K562 (cell line): ENCODE results near the gene AGFG2. TPM values are rescaled to one million over a fixed set of nuclear protein-coding genes. Genes with fewer than 3 reads are reported as not detected.

Source experiments
- ADNP ChIP-seq: fragments of 200-800 bp; sonication (Bioruptor generic); IDR thresholded peaks from 2 replicates; pipeline ENCODE4 v1.6.1; 2016; ENCODE audit warnings: missing genetic modification characterization, missing compliant biosample characterization
- ATF6 ChIP-seq: sonication (generic); formaldehyde crosslinking; IDR thresholded peaks from 2 replicates; pipeline ENCODE4 v1.4.0; 2020; ENCODE audit warnings: mild to moderate bottlenecking, missing genetic modification reagents
- FIP1L1 ChIP-seq: fragments of 200-400 bp; formaldehyde crosslinking; IDR thresholded peaks from 2 replicates; pipeline ENCODE4 v1.6.1; 2018; ENCODE audit warnings: mild to moderate bottlenecking, low read depth, low read length; ENCODE audit not compliant: poor library complexity, severe bottlenecking
- FOXK2 ChIP-seq, 2 experiments: fragments of 450-650 bp; IDR thresholded peaks in 1 of 2; conservative IDR thresholded peaks in 1 of 2; 2 replicates each; pipeline ENCODE4 v1.6.1; 2016; ENCODE audit warnings: low read depth in 2 of 2, mild to moderate bottlenecking in 1 of 2
- MCM3 ChIP-seq: fragments of 450-650 bp; IDR thresholded peaks from 2 replicates; pipeline ENCODE4 v1.6.1; 2016
- MGA ChIP-seq: fragments of 450-650 bp; IDR thresholded peaks from 2 replicates; pipeline ENCODE4 v1.6.1; 2016; ENCODE audit warnings: mild to moderate bottlenecking, moderate library complexity
- PCBP1 ChIP-seq: fragments of 200-400 bp; formaldehyde crosslinking; IDR thresholded peaks from 2 replicates; pipeline ENCODE4 v1.6.1; 2018; ENCODE audit warnings: mild to moderate bottlenecking, low read depth, low read length; ENCODE audit not compliant: poor library complexity, severe bottlenecking
- POLR2AphosphoS2 ChIP-seq: IDR thresholded peaks from 2 replicates; pipeline ENCODE4 v1.6.1; 2012; ENCODE audit warnings: low read length, improper control_type of control experiment
- POLR2B ChIP-seq: fragments of 450-650 bp; IDR thresholded peaks from 2 replicates; pipeline ENCODE4 v1.6.1; 2018; ENCODE audit warnings: low read depth; ENCODE audit not compliant: partially characterized antibody
- POLR2H ChIP-seq: IDR thresholded peaks from 2 replicates; pipeline ENCODE4 v1.6.1; 2016; ENCODE audit warnings: missing genetic modification characterization, low read depth, mild to moderate bottlenecking, control low read depth, missing compliant biosample characterization, moderate library complexity
- PURB ChIP-seq: sonication (generic); formaldehyde crosslinking; IDR thresholded peaks from 2 replicates; pipeline ENCODE4 v1.9.0; 2021; ENCODE audit warnings: low read depth, mild to moderate bottlenecking, missing genetic modification reagents
- RBM22 ChIP-seq: fragments of 200-400 bp; formaldehyde crosslinking; IDR thresholded peaks from 2 replicates; pipeline ENCODE4 v1.6.1; 2018; ENCODE audit warnings: low read length, low read depth; ENCODE audit not compliant: poor library complexity, severe bottlenecking
- RFX1 ChIP-seq: fragments of 450-650 bp; IDR thresholded peaks from 2 replicates; pipeline ENCODE4 v1.6.1; 2016; ENCODE audit warnings: mild to moderate bottlenecking, moderate library complexity
- ZBTB7A ChIP-seq: IDR thresholded peaks from 2 replicates; pipeline ENCODE4 v1.6.1; 2011; ENCODE audit warnings: low read depth, mild to moderate bottlenecking, low read length, moderate library complexity, borderline replicate concordance; ENCODE audit not compliant: control insufficient read depth
- ZNF121 ChIP-seq: sonication (generic); formaldehyde crosslinking; conservative IDR thresholded peaks from 2 replicates; pipeline ENCODE4 v1.8.0; 2022; ENCODE audit warnings: missing genetic modification reagents
- ZNF3 ChIP-seq: fragments of 250-450 bp; sonication (Bioruptor Pico); IDR thresholded peaks from 2 replicates; pipeline ENCODE4 v1.5.0; 2021; ENCODE audit warnings: mild to moderate bottlenecking, moderate library complexity
- polyA plus RNA-seq, 8 experiments: library from polyadenylated mRNA; depleted of rRNA in 4 of 8; stranded (reverse) in 5 of 8; unstranded in 3 of 8; fragments of >200 nt; fragmentation: Nextera tagmentation in 2 of 8; fragmentation: Illumina TruSeq in 1 of 8; extraction: Ambion mirVana in 2 of 8; extraction: Trizol in 1 of 8; gene quantifications; 2 replicates each; pipeline versions ENCODE4 v1.2.1 to v1.2.3, GENCODE V29; 2011 to 2014; ENCODE audit warnings: inconsistent platforms in 1 of 8, missing spikeins in 1 of 8
- total RNA-seq, 7 experiments: library from RNA; depleted of rRNA in 6 of 7; stranded (reverse); fragments of >200 nt in 6 of 7; fragmentation: Illumina TruSeq in 2 of 7; extraction: Trizol in 2 of 7; gene quantifications; 2 replicates each; pipeline versions ENCODE4 v1.2.1 to v1.2.3, GENCODE V29; 2011 to 2021; ENCODE audit warnings: low replicate concordance in 1 of 7

Gene AGFG2
- total and polyA plus RNA-seq, 9 of the 15 experiments (the other 6 are each of a cell fraction or from before 2014, with no cell fraction given) = 0.31 to 23.1 (median 6.5) TPM

GRCh38 chr7:100539436-100540006, 518 bp downstream of the AGFG2 start (continued):
- TF ChIP-seq ATF6 (CRISPR knock-in tag) (no peak), POLR2B (no peak), MCM3 (no peak), RFX1 (no peak), ZNF3 (CRISPR knock-in tag) (no peak), ADNP (tag) (no peak), POLR2H (tag) (no peak), ZBTB7A (peak; percentile 58; the same call in 1 of the 2 replicates), POLR2AphosphoS2 (no peak), ZNF121 (CRISPR knock-in tag) (no peak), FIP1L1 (no peak), FOXK2 (conservative IDR thresholded peaks at IDR 0.05 in 1 of 2, IDR thresholded peaks at IDR 0.05 in 1 of 2; ENCODE audit: low read depth in 2 of 2) (no peak), RBM22 (no peak), PURB (CRISPR knock-in tag) (no peak), PCBP1 (peak; percentile 5), MGA (0 out of 2 replicates have a peak, but pooled peaks have one; percentile 8)
